GM18520 (cell line): Measurements from ENCODE around the gene ANKRD13B.
A peak's percentile ranks its signal among the peaks of the same experiment; 100 is the strongest.
"Not testable (repeated sequence)": the region's sequence is repeated elsewhere in the genome, so short reads cannot be mapped to it uniquely, and the experiment has no call there.

Source experiments
- ATAC-seq: cut with Tn5 transposase; IDR thresholded peaks from one replicate; pipeline ENCODE4 v1.9.1; 2021; ENCODE audit not compliant: unreplicated experiment

ANKRD13B gene

GRCh38 chr17:29592850-29593551 lies at the start of gene ANKRD13B:
TSS of gene ANKRD13B (plus strand) at chr17:29593132. CDS start at chr17:29593622, 490 bp downstream.
- no peak for ATAC-seq

- no peak for ATAC-seq
Observed at GRCh38 chr17:29544066-29544465, 48.9 kb upstream of the ANKRD13B start.

GRCh38 chr17:29546085-29546484 lies 46.8 kb upstream of the ANKRD13B start:
- no peak for ATAC-seq

- ATAC-seq = no peak
Observed at GRCh38 chr17:29546830-29547229, 46.1 kb upstream of the ANKRD13B start.

- no peak for ATAC-seq
Observed at GRCh38 chr17:29549177-29549923, 43.6 kb upstream of the ANKRD13B start.

GRCh38 chr17:29555840-29556239 lies 37.1 kb upstream of the ANKRD13B start:
- ATAC-seq = no peak

GRCh38 chr17:29557085-29557738 lies 35.7 kb upstream of the ANKRD13B start:
- ATAC-seq = no peak

GRCh38 chr17:29557739-29558116 lies 35.2 kb upstream of the ANKRD13B start:
- no peak for ATAC-seq

- ATAC-seq = not testable (repeated sequence)
Observed at GRCh38 chr17:29558139-29558538, 34.8 kb upstream of the ANKRD13B start.

GRCh38 chr17:29559640-29560039 lies 33.3 kb upstream of the ANKRD13B start:
- no peak for ATAC-seq

GRCh38 chr17:29560316-29560715 lies 32.6 kb upstream of the ANKRD13B start:
- ATAC-seq = no peak

- no peak for ATAC-seq
Observed at GRCh38 chr17:29561554-29562517, 31.1 kb upstream of the ANKRD13B start.

GRCh38 chr17:29562615-29563014 lies 30.3 kb upstream of the ANKRD13B start:
- ATAC-seq = no peak

- ATAC-seq = no peak
Observed at GRCh38 chr17:29563816-29564215, 29.1 kb upstream of the ANKRD13B start.

GRCh38 chr17:29565643-29566472 lies 27.1 kb upstream of the ANKRD13B start:
- ATAC-seq = no peak

- no peak for ATAC-seq
Observed at GRCh38 chr17:29566473-29567303, 26.2 kb upstream of the ANKRD13B start, which contains the start of gene ABHD15. TSS of gene ABHD15 (minus strand) at chr17:29567037. CDS start at chr17:29566966, 71 bp downstream.

GRCh38 chr17:29567304-29567553 lies 25.7 kb upstream of the ANKRD13B start:
- no peak for ATAC-seq

- ATAC-seq = peak; percentile 32
Observed at GRCh38 chr17:29567554-29568330, 25.2 kb upstream of the ANKRD13B start.
